Panc1 (cell line): Measurements from ENCODE around the gene TFF1. TPM values are rescaled to one million over a fixed set of nuclear protein-coding genes. Genes with fewer than 3 reads are reported as not detected.

ENCODE experiments used
- ATAC-seq: fragments of 200-7000 bp; cut with Tn5 transposase; 2 replicates; pipeline ENCODE4 v1.9.1; 2020; ENCODE audit warnings: mild to moderate bottlenecking, moderate library complexity
- BruUV-seq: library from RNA; stranded (reverse); fragments of 400-500 nt; replicated peaks from 2 replicates; lab custom pipeline; 2021; lab: Mats Ljungman, UMichigan
- CTCF ChIA-PET: fragments of 300-600 bp; sonication (Branson Sonifier 250); formaldehyde crosslinking; loops from one replicate; lab custom pipeline; 2022; ENCODE audit warnings: antibody characterized with exemption; lab: Charles Lee
- POLR2A ChIA-PET: fragments of 300-600 bp; sonication (Branson Sonifier 250); formaldehyde crosslinking; loops from one replicate; lab custom pipeline; 2022; ENCODE audit warnings: antibody characterized with exemption; lab: Charles Lee
- DNase-seq: peaks from one replicate; pipeline ENCODE4 v3.0.0-alpha.2; 2010; ENCODE audit warnings: low read depth, low spot score
- H3K27ac ChIP-seq: 2 replicates; pipeline ENCODE4 v1.5.1; 2011; ENCODE audit warnings: mild to moderate bottlenecking, low read length, inconsistent platforms
- H3K27me3 ChIP-seq: fragments of 200-500 bp; sonication (Bioruptor generic); 2 replicates; pipeline ENCODE4 v1.6.0; 2014; ENCODE audit warnings: low read length, inconsistent platforms; ENCODE audit not compliant: control insufficient read depth, insufficient read depth
- H3K36me3 ChIP-seq: fragments of 200-500 bp; sonication (Bioruptor generic); 2 replicates; pipeline ENCODE4 v1.5.1; 2014; ENCODE audit warnings: inconsistent platforms, mild to moderate bottlenecking, low read length, moderate library complexity; ENCODE audit not compliant: control insufficient read depth, insufficient read depth
- H3K4me1 ChIP-seq: 2 replicates; pipeline ENCODE4 v1.5.1; 2011; ENCODE audit warnings: inconsistent platforms, mild to moderate bottlenecking, low read length, moderate library complexity; ENCODE audit not compliant: control insufficient read depth, insufficient read depth
- H3K4me3 ChIP-seq, 2 experiments: 2 replicates each; pipeline ENCODE4 v1.5.1; 2011 to 2012; ENCODE audit warnings: low read depth in 2 of 2, low read length in 2 of 2, mild to moderate bottlenecking in 2 of 2, inconsistent platforms in 1 of 2, moderate library complexity in 1 of 2
- H3K9me3 ChIP-seq: fragments of 200-500 bp; sonication (Bioruptor generic); 2 replicates; pipeline ENCODE4 v1.5.1; 2014; ENCODE audit warnings: low read depth, mild to moderate bottlenecking, inconsistent platforms, low read length, moderate library complexity; ENCODE audit not compliant: control insufficient read depth, insufficient read depth
- POLR2AphosphoS5 ChIP-seq: IDR thresholded peaks from 2 replicates; pipeline ENCODE4 v1.6.1; 2012; ENCODE audit warnings: mild to moderate bottlenecking, low read depth, low read length, moderate library complexity
- SIN3A ChIP-seq: IDR thresholded peaks from 2 replicates; pipeline ENCODE4 v1.6.1; 2012; ENCODE audit warnings: low read depth, mild to moderate bottlenecking, low read length, moderate library complexity, borderline replicate concordance; ENCODE audit not compliant: insufficient read depth
- TCF7L2 ChIP-seq: IDR thresholded peaks from 2 replicates; pipeline ENCODE4 v1.6.1; 2011; ENCODE audit warnings: mild to moderate bottlenecking, low read depth, low read length, inconsistent platforms
- in situ Hi-C: cut with HindIII; loops from 2 replicates; pipeline ENCODE4 v1.10.0; 2016; ENCODE audit warnings: low sequenced_read_pairs, low pct_unique_long_range_greater_than_20kb
- intact Hi-C: fragments of 100-400 bp; cut with micrococcal nuclease; formaldehyde crosslinking; loops from one replicate; pipeline ENCODE4 v1.10.0; 2022; ENCODE audit not compliant: unreplicated experiment
- total RNA-seq: library from RNA; stranded (reverse); gene quantifications from one replicate; pipeline ENCODE4 v1.2.1, GENCODE V29; 2021; ENCODE audit not compliant: unreplicated experiment
- TF ChIP-seq, protein P1 (sequence below): fragments of 450-650 bp; IDR thresholded peaks from 2 replicates; pipeline ENCODE4 v1.5.1; 2017; ENCODE audit warnings: mild to moderate bottlenecking
- TF ChIP-seq, protein P2 (sequence below), 2 experiments: IDR thresholded peaks; 2 replicates each; pipeline ENCODE4 v1.6.1; 2011 to 2012; ENCODE audit warnings: low read depth in 2 of 2, control low read depth in 1 of 2, low read length in 1 of 2, mild to moderate bottlenecking in 1 of 2, moderate library complexity in 1 of 2; ENCODE audit not compliant: insufficient read depth in 1 of 2

The TFF1 gene
- total RNA-seq, 1 experiment from 2014 or later, result 0.36 TPM

DNA sequence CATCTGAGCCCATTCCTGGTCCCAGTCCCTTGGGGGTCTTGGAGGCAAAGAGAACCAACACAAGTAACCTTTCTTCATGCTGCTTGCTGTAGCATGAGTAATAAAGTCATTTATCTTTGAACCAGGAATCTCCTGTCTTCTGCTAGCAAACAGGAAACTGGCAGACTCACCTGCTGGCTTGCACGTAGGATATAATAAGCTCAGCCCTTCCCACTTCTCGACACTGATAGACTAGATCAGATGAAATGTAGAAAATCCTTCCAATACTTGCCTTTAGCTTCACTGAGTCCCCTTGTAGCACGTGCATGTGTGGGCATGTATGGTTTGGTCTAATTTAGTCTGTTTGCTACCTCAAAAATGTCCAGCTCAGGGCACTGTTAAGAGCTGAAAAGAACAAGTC lies 9.0 kb downstream of the TFF1 start:
- no peaks in the 10 kb centered on the region for H3K4me1 ChIP-seq
- BruUV-seq, result no TSS peak
- no peaks in the 10 kb centered on the region for H3K9me3 ChIP-seq
- H3K36me3 ChIP-seq, result no peaks in the 10 kb centered on the region
- no peak overlapping the region for H3K4me3 ChIP-seq
- intact Hi-C loops, result no loop called here
- in situ Hi-C loops, result no loop called here
- ChIA-PET POLR2A (no interaction called here), CTCF (no interaction called here)
- no peaks in the 10 kb centered on the region for H3K27me3 ChIP-seq
- ATAC-seq (no peak), DNase-seq (no peak)
- TF ChIP-seq, protein P1, sequence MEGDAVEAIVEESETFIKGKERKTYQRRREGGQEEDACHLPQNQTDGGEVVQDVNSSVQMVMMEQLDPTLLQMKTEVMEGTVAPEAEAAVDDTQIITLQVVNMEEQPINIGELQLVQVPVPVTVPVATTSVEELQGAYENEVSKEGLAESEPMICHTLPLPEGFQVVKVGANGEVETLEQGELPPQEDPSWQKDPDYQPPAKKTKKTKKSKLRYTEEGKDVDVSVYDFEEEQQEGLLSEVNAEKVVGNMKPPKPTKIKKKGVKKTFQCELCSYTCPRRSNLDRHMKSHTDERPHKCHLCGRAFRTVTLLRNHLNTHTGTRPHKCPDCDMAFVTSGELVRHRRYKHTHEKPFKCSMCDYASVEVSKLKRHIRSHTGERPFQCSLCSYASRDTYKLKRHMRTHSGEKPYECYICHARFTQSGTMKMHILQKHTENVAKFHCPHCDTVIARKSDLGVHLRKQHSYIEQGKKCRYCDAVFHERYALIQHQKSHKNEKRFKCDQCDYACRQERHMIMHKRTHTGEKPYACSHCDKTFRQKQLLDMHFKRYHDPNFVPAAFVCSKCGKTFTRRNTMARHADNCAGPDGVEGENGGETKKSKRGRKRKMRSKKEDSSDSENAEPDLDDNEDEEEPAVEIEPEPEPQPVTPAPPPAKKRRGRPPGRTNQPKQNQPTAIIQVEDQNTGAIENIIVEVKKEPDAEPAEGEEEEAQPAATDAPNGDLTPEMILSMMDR, result no peak
- TF ChIP-seq POLR2AphosphoS5 (no peak), TCF7L2 (no peak), SIN3A (no peak)
- TF ChIP-seq, protein P2, sequence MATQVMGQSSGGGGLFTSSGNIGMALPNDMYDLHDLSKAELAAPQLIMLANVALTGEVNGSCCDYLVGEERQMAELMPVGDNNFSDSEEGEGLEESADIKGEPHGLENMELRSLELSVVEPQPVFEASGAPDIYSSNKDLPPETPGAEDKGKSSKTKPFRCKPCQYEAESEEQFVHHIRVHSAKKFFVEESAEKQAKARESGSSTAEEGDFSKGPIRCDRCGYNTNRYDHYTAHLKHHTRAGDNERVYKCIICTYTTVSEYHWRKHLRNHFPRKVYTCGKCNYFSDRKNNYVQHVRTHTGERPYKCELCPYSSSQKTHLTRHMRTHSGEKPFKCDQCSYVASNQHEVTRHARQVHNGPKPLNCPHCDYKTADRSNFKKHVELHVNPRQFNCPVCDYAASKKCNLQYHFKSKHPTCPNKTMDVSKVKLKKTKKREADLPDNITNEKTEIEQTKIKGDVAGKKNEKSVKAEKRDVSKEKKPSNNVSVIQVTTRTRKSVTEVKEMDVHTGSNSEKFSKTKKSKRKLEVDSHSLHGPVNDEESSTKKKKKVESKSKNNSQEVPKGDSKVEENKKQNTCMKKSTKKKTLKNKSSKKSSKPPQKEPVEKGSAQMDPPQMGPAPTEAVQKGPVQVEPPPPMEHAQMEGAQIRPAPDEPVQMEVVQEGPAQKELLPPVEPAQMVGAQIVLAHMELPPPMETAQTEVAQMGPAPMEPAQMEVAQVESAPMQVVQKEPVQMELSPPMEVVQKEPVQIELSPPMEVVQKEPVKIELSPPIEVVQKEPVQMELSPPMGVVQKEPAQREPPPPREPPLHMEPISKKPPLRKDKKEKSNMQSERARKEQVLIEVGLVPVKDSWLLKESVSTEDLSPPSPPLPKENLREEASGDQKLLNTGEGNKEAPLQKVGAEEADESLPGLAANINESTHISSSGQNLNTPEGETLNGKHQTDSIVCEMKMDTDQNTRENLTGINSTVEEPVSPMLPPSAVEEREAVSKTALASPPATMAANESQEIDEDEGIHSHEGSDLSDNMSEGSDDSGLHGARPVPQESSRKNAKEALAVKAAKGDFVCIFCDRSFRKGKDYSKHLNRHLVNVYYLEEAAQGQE (IDR thresholded peaks at IDR 0.05; ENCODE audit: insufficient read depth in 1 of 2, low read depth in 2 of 2, low read length in 1 of 2), result no peak
- H3K27ac ChIP-seq, result no peak overlapping the region

DNA sequence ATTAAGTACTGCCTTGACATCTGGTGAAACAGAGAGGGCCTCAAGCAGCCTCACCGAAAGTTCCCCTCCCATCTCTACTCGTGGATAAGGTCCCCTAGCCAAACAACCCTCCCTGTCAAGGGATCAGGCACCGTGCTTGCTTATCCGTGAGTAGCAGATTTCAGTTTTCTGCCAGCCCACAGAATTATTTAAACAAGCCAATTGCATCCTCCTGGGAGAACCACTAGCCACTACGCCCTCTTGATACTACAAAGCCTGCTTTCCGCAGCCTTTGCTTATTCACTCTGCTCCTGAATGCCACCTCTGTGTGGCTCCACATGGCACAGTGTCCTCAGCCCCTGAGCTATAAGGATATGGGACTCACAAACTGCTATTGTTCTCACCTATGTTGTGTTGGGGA lies 9.7 kb downstream of the TFF1 start:
- Histone ChIP-seq H3K4me3 (no peak overlapping the region), H3K27me3 (no peaks in the 10 kb centered on the region), H3K36me3 (no peaks in the 10 kb centered on the region), H3K9me3 (no peaks in the 10 kb centered on the region), H3K4me1 (no peaks in the 10 kb centered on the region), H3K27ac (no peak overlapping the region)
- ATAC-seq, result no peak
- intact Hi-C loops, result no loop called here
- no peak for DNase-seq
- TF ChIP-seq SIN3A (no peak), TCF7L2 (no peak), POLR2AphosphoS5 (no peak)
- TF ChIP-seq, protein P1, result no peak
- TF ChIP-seq, protein P2 (IDR thresholded peaks at IDR 0.05; ENCODE audit: insufficient read depth in 1 of 2, low read depth in 2 of 2, low read length in 1 of 2), result no peak
- ChIA-PET POLR2A (no interaction called here), CTCF (no interaction called here)
- in situ Hi-C loops, result no loop called here
- BruUV-seq, result no TSS peak
